Sigmoid colon (tissue), 4 donors: ENCODE results near the gene CLIC3.

ENCODE experiments used
- EP300 ChIP-seq, 4 donors: sonication (generic); formaldehyde crosslinking; IDR thresholded peaks; one replicate each; pipeline ENCODE4 v1.6.1; 2017; ENCODE audit warnings: antibody characterized with exemption in 4 of 4
- POLR2AphosphoS5 ChIP-seq, 4 donors: sonication (generic); formaldehyde crosslinking; IDR thresholded peaks; one replicate each; pipeline ENCODE4 v1.6.1; 2017; ENCODE audit warnings: antibody characterized with exemption in 4 of 4
- TF ChIP-seq, protein P1 (sequence below), 4 experiments: fragments of 450-650 bp in 3 of 4; fragments of 200-600 bp in 1 of 4; IDR thresholded peaks; one replicate each; pipeline ENCODE4 v1.5.1; 2016 to 2019; ENCODE audit warnings: antibody characterized with exemption in 4 of 4, mild to moderate bottlenecking in 3 of 4, moderate library complexity in 2 of 4

DNA sequence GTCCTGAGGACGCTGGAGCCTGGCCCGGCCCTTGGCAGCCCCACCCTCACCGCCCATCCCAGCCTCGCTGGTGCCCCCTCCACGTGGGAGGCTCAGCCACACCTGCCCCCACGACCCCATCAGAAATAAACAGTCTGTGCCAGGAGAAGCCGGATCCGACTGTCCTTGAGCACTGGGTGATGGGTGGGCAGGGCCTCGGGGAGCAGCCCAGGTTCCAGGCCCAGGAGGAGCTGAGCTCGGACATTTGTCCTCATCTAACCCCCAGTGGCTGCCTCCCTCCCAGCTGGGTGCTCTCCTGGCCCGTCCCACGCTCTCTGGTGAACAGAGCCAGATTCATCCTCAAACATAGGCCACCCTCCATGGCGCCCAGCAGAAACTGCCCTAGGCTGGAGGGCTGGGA lies 23.6 kb downstream of the CLIC3 start:
- TF ChIP-seq, protein P1, sequence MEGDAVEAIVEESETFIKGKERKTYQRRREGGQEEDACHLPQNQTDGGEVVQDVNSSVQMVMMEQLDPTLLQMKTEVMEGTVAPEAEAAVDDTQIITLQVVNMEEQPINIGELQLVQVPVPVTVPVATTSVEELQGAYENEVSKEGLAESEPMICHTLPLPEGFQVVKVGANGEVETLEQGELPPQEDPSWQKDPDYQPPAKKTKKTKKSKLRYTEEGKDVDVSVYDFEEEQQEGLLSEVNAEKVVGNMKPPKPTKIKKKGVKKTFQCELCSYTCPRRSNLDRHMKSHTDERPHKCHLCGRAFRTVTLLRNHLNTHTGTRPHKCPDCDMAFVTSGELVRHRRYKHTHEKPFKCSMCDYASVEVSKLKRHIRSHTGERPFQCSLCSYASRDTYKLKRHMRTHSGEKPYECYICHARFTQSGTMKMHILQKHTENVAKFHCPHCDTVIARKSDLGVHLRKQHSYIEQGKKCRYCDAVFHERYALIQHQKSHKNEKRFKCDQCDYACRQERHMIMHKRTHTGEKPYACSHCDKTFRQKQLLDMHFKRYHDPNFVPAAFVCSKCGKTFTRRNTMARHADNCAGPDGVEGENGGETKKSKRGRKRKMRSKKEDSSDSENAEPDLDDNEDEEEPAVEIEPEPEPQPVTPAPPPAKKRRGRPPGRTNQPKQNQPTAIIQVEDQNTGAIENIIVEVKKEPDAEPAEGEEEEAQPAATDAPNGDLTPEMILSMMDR (IDR thresholded peaks at IDR 0.05), result no peak
- no peak for TF ChIP-seq POLR2AphosphoS5 (IDR thresholded peaks at IDR 0.05)
- TF ChIP-seq EP300 (IDR thresholded peaks at IDR 0.05), result no peak
